Neural crest cell (in vitro differentiated cells): Measurements from ENCODE around the gene SRSF2. TPM values are rescaled to one million over a fixed set of nuclear protein-coding genes. Genes with fewer than 3 reads are reported as not detected.
"Not testable (repeated sequence)": the region's sequence is repeated elsewhere in the genome, so short reads cannot be mapped to it uniquely, and the experiment has no call there.

ENCODE experiments used
- DNase-seq: peaks from one replicate; pipeline ENCODE4 v3.0.0; 2021; ENCODE audit warnings: low read depth, mixed read lengths, low spot score
- H3K27ac Mint-ChIP-seq: one replicate; pipeline ENCODE4 v1.8.0; 2021; ENCODE audit warnings: mild to moderate bottlenecking, mixed read lengths; ENCODE audit not compliant: unreplicated experiment
- H3K27me3 Mint-ChIP-seq: 2 replicates; pipeline ENCODE4 v1.8.0; 2021; ENCODE audit warnings: low read depth, mild to moderate bottlenecking, mixed read lengths
- H3K36me3 Mint-ChIP-seq: 2 replicates; pipeline ENCODE4 v1.8.0; 2021; ENCODE audit warnings: low read depth, mild to moderate bottlenecking, mixed read lengths
- H3K4me1 Mint-ChIP-seq: 2 replicates; pipeline ENCODE4 v1.8.0; 2021; ENCODE audit warnings: mixed read lengths
- H3K4me3 Mint-ChIP-seq: one replicate; pipeline ENCODE4 v1.8.0; 2021; ENCODE audit warnings: mild to moderate bottlenecking, mixed read lengths
- H3K9me3 Mint-ChIP-seq: 2 replicates; pipeline ENCODE4 v1.8.0; 2021; ENCODE audit warnings: mixed read lengths
- CTCF ChIP-seq: fragments of 200-600 bp; sonication (generic); conservative IDR thresholded peaks from 2 replicates; pipeline ENCODE4 v1.5.0; 2021; ENCODE audit warnings: antibody characterized with exemption, mild to moderate bottlenecking
- total RNA-seq: library from RNA; stranded (reverse); gene quantifications from 2 replicates; pipeline ENCODE4 v1.2.1, GENCODE V29; 2021

SRSF2 gene
- total RNA-seq, 1 donor from 2014 or later = 453 TPM

GRCh38 chr17:76702076-76702475 is 35.1 kb downstream of the SRSF2 start:
- Mint-ChIP-seq H3K27me3 (no peaks in the 10 kb centered on the region), H3K9me3 (no peaks in the 10 kb centered on the region), H3K36me3 (no peaks in the 10 kb centered on the region), H3K27ac (no peak overlapping the region), H3K4me3 (no peak overlapping the region), H3K4me1 (peaks cover 50% of the 10 kb centered on the region)
- no peak for TF ChIP-seq CTCF
- DNase-seq = no peak

GRCh38 chr17:76701471-76701967 is 35.6 kb downstream of the SRSF2 start:
- Mint-ChIP-seq H3K27ac (peak overlapping the region; percentile 32), H3K36me3 (no peaks in the 10 kb centered on the region), H3K4me1 (peaks cover 51% of the 10 kb centered on the region), H3K27me3 (no peaks in the 10 kb centered on the region), H3K9me3 (no peaks in the 10 kb centered on the region), H3K4me3 (peak overlapping the region; percentile 15)
- TF ChIP-seq CTCF = no peak
- DNase-seq = no peak

GRCh38 chr17:76700617-76701470 is 36.3 kb downstream of the SRSF2 start:
- no peaks in the 10 kb centered on the region for H3K27me3 Mint-ChIP-seq
- DNase-seq = no peak
- no peaks in the 10 kb centered on the region for H3K36me3 Mint-ChIP-seq
- peaks cover 52% of the 10 kb centered on the region for H3K4me1 Mint-ChIP-seq
- H3K9me3 Mint-ChIP-seq = no peaks in the 10 kb centered on the region
- peak overlapping the region; percentile 15 for H3K4me3 Mint-ChIP-seq
- no peak for TF ChIP-seq CTCF
- peak overlapping the region; percentile 95 for H3K27ac Mint-ChIP-seq

GRCh38 chr17:76700270-76700616 is 36.9 kb downstream of the SRSF2 start:
- no peaks in the 10 kb centered on the region for H3K36me3 Mint-ChIP-seq
- no peak for TF ChIP-seq CTCF
- no peak for DNase-seq
- no peaks in the 10 kb centered on the region for H3K27me3 Mint-ChIP-seq
- H3K4me3 Mint-ChIP-seq = peak overlapping the region; percentile 15
- peaks cover 57% of the 10 kb centered on the region for H3K4me1 Mint-ChIP-seq
- no peaks in the 10 kb centered on the region for H3K9me3 Mint-ChIP-seq
- peak overlapping the region; percentile 95 for H3K27ac Mint-ChIP-seq

- not testable (repeated sequence) for H3K9me3 Mint-ChIP-seq, H3K4me3 Mint-ChIP-seq, DNase-seq, H3K27ac Mint-ChIP-seq, H3K36me3 Mint-ChIP-seq, H3K27me3 Mint-ChIP-seq
- H3K4me1 Mint-ChIP-seq = peaks cover 59% of the 10 kb centered on the region
Observed at GRCh38 chr17:76698466-76698977, 38.6 kb downstream of the SRSF2 start.
